GM12874 (cell line): ENCODE measurements around the gene PDE6G.

Experiments used
- TF ChIP-seq, protein P1 (sequence below): IDR thresholded peaks from 2 replicates; pipeline ENCODE4 v1.5.1; 2011; ENCODE audit warnings: low read depth, mild to moderate bottlenecking, control low read depth, low read length, moderate library complexity; ENCODE audit not compliant: insufficient read depth

Gene PDE6G

DNA sequence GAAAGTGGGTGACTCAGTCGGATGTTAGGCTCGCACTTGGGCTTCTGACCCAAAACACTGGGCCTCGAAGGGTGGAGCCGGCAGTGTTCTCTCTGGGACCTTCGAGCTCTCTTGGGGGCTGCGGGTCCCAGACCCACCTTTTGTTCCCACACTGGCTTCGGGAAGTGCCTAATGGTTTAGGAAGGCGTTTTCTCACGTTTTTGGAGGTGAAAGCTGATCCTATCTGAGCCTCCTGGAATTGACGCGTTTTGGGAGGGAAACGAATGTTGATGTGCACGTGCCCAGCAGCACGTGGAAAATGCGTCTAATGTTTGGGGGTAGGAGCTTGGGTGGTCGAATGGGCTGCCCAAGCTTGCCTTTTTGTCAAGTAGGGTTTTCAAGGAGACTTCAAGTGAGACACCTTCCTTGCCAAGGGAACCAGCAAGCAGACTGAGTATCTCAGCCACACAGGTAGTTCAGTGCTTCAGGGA lies 28.1 kb upstream of the PDE6G start:
- TF ChIP-seq, protein P1, sequence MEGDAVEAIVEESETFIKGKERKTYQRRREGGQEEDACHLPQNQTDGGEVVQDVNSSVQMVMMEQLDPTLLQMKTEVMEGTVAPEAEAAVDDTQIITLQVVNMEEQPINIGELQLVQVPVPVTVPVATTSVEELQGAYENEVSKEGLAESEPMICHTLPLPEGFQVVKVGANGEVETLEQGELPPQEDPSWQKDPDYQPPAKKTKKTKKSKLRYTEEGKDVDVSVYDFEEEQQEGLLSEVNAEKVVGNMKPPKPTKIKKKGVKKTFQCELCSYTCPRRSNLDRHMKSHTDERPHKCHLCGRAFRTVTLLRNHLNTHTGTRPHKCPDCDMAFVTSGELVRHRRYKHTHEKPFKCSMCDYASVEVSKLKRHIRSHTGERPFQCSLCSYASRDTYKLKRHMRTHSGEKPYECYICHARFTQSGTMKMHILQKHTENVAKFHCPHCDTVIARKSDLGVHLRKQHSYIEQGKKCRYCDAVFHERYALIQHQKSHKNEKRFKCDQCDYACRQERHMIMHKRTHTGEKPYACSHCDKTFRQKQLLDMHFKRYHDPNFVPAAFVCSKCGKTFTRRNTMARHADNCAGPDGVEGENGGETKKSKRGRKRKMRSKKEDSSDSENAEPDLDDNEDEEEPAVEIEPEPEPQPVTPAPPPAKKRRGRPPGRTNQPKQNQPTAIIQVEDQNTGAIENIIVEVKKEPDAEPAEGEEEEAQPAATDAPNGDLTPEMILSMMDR, result no peak

DNA sequence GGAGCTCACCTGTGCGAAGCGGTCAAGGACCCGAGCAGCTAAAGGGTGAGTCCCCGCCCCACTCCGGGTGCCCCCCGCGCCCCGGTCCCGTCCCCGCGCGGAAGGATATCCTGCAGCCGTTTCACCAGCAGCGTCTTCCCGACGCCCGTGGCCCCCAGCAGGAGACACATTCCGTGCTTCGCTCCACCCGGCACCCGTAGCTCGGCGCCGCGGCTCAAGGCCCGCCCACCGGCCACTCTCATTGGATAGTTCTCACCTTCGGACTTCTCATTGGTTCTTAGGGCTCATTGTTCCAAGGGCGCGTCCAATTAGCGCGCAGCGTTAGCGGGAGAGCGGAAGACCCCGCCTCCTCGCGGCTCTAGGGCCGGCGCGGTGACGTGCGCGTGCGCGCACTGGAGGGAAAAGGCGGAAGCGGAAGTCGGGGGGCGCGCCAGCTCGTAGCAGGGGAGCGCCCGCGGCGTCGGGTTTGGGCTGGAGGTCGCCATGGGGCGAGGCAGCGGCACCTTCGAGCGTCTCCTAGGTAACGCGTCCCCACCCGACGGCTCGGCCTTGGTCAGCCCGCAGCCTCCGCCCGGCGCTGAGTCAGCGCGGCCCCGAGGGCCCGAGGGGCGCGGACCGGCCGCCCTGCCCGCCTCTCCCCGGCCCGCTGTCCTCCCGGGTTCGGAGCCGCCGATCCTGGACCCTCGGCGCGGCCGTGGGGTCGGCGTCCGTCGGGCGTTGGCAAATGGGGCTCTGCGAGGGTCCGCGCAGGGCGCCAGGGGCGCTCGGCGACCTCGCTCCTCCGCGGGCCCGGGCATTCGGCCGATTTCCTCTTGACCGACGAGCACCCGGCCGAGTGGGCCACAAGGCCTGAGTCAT lies 27.5 kb upstream of the PDE6G start, which contains the start of the genes ARL16 and HGS:
ARL16 (minus strand) TSS at position 214 of the 858 bp plus-strand sequence; CDS start at position 170, 44 bp downstream.
HGS (plus strand) TSS at position 428 of the 858 bp plus-strand sequence; CDS start at position 484, 56 bp downstream.
- TF ChIP-seq, protein P1, result no peak

GRCh38 chr17:81683208-81683583 lies 26.9 kb upstream of the PDE6G start:
- TF ChIP-seq, protein P1, result no peak

GRCh38 chr17:81682565-81683207 lies 26.3 kb upstream of the PDE6G start:
- TF ChIP-seq, protein P1, result no peak

DNA sequence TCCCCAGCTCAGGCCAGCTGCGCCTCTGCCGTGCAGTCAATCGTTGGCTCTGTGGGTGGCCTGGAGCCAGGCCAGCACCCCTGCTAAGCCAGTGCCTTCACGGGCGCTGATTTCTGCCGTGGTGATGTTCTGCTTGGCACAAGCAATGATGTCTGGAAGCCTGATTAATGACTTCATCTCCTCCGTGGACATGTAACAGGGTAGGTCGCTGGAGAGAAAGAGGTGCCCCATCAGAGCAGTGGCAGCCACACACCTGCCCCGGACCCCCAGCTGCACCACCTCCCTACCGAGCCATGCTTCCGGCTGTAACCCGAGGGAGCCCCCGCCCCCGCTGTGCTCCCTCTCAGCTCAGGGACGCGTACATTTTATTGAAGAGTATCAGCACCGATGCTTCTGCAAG lies 25.3 kb upstream of the PDE6G start:
- TF ChIP-seq, protein P1, result no peak

- TF ChIP-seq, protein P1, result no peak
Measured at GRCh38 chr17:81680150-81680549, 23.8 kb upstream of the PDE6G start.

GRCh38 chr17:81676906-81677305 lies 20.6 kb upstream of the PDE6G start:
- TF ChIP-seq, protein P1, result no peak
